Hematopoietic multipotent progenitor cell treated with erythropoietin and hydrocortisone succinate and interleukin-3 and kit ligand, for 17 days (in vitro differentiated cells): ENCODE results near the gene NIP7.

ENCODE experiments used
- DNase-seq: peaks from one replicate; pipeline ENCODE4 v3.0.0-alpha.2; 2015; ENCODE audit warnings: low spot score

NIP7 gene

DNA sequence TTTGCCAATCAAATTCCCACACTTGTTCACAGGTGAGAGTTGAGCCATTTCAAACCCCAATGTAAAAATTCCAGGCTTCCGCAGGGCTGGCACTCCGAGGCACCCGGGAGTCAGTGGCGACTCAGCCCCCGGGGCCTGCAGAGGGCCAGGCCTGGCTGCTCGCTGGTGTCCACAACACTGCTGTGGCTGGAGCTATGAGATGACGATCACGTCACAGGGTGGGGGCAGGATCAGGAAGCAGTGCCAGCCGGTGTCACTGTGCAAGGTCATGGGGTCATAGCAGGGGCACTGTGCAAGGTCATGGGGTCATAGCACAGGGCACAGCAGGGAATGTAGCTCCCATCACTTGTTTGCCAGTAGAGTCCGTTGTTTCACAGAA is 20.7 kb upstream of the NIP7 start:
- DNase-seq = no peak

DNA sequence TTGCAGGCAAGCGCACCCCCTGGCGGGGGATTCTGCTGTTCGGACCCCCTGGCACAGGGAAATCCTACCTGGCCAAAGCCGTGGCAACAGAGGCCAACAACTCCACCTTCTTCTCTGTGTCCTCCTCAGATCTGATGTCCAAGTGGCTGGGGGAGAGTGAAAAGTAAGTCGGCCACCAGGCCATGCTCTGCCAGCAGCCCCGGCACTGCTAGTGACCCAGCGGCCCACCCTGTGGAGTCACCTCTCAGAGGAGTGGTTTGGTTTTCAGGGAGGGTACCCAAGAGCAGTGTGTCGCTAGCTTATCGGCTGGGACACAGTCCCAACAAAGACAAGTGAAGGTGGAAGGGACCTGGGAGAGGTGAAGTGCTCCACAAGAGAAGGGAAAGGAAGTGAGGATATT is 20.2 kb upstream of the NIP7 start:
- no peak for DNase-seq

DNA sequence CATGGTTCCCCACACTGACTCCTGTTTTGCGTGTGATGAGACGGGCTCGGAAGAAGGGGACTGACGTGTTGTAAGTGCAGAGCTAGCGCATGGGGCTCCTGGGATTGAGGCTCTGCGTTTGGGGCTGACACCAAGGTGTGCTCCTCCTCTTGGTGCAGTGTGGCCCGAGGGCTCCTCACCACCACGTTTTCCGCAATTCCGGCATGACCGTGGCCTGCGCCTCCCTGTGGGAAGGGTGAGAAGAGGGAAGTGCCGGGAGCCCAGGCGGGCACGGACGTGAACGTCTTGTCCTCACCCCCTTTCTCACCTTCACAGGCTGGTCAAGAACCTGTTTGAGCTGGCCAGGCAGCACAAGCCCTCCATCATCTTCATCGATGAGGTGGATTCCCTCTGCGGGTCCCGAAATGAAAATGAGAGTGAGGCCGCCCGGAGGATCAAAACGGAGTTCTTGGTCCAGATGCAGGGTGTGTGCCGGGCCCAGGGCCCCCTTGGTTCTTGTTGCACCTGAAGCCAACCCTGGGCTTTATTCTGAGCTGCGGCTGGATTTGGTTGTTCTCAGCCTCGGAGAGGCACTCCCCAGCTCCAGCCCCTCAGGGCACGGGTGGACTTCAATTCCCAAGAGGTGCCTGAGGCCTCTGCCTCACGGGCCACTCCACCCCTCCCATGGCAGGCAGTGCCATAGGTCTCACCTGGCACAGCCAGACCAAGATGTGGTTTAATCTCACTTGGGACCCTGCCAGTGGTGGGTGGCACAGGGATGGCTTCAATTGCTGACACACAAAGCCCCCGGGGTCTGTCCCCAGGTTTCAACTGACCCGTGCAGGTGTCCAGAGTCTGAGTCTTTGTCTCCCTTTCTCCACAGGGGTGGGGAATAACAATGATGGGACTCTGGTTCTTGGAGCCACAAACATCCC is 19.5 kb upstream of the NIP7 start:
- DNase-seq = no peak

DNA sequence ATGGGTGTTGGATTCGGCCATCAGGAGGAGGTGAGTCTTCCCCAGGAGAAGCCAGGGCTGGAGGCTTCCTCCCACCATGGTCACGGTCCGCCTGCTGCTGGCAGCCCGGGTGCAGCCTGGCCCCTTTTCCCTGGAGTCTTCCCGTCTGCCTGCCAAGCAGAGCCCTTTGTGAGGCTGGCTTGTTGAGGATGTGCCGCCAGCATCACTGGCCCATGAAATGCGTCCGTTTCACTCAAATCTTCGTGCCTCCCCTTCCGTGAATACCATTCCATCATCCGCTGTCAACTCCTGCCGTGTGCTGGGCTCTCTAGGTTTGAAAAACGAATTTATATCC is 18.9 kb upstream of the NIP7 start:
- no peak for DNase-seq

DNA sequence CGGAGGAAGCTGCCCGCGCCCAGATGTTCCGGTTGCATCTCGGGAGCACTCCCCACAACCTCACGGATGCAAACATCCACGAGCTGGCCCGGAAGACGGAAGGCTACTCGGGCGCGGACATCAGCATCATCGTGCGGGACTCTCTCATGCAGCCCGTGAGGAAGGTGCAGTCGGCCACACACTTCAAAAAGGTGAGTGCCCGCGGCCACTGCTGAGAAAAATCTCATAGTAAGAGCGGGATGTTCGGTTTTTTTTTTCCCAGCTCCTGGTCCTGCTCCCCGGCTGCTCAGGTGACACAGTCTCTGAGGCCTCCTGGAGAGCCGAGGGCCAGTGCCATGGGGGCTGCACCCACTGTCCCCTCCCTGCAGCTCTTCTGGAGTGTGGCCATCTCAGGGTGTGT is 18.5 kb upstream of the NIP7 start:
- DNase-seq = no peak

DNA sequence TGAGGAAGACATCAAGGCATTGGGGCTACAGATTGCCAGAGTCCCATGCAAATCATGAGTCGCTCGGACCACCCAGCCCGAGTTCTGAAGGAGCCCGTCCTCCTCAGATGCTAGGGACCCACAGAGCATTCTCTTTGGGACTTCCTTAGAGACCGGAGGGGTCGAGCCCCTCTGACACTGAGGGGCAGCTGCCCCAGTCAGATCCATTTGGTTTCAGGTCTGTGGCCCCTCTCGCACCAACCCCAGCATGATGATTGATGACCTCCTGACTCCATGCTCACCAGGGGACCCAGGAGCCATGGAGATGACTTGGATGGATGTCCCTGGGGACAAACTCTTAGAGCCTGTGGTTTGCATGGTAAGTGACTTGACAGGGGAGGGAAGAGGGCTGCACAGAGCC is 17.2 kb upstream of the NIP7 start:
- DNase-seq = no peak

DNA sequence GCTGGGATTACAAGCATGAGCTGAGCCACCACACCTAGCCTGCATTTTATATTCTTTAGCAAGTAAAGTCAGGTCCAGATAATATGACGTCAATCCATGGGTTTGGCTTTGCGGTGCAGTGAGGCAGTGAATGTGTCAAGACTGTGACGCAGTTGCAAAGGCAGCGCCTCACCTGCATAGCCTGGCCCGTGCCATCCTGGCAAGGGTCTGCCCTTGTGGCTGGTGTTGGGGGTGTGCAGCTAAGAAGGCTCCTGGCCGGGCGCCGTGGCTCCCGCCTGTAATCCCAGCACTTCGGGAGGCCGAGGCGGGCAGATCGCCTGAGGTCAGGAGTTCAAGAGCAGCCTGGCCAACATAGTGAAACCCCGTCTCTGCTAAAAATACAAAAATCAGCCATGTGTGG is 16.2 kb upstream of the NIP7 start:
- no peak for DNase-seq

DNA sequence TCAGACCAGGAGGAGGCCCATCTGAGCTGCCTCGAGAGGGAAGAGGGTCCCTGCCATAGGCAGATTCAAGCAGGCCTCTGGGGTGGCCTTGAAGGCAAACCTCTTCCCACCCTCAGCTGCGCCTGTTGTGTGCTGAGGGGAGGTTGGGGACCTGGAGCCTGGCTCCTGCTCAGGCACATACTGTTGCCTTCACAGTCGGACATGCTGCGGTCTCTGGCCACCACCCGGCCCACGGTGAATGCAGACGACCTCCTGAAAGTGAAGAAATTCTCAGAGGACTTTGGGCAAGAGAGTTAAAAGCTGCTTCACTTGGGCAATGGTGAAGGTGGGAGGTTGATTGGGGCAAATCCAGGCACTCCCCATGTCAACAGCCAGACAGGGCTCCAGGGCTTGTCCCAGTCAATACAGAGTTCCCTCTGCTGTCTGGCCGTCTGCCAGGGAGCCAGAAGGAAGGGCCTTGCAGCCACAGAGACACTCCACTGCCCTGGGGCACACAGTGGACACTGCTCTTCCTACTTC is 15.5 kb upstream of the NIP7 start:
- no peak for DNase-seq

DNA sequence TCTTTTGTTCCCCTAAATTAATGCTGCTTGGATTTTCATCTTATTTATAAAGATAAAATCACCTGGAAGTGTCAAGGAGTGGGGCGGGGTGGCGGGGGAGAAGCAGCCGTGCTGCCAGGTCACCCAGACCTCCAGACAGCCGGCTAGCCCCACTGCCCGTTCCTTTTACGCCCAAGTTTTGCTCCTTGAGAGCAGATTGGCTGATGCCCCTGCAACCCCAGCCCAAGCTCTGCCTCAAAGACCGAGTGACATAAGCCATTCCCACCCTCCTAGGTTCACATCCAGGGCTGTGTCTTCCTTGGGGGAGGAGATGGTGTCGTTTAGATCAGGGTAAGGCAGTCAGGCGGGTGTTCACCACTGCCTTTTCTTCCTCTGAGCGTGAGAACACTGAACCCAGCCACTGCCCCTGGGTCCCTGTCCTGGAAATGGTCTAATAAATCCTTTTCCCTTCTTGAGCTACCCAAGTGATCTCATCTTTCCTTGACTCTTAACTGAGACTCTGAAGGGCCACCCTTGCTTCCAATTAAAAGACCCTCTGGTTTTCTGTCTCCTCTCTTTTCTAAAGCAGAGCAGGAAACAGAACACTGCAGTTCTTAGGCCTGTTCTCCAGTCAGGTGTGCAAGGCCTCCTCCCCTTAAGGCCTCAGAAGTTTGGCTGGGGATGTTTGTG is 14.9 kb upstream of the NIP7 start:
- DNase-seq = no peak

DNA sequence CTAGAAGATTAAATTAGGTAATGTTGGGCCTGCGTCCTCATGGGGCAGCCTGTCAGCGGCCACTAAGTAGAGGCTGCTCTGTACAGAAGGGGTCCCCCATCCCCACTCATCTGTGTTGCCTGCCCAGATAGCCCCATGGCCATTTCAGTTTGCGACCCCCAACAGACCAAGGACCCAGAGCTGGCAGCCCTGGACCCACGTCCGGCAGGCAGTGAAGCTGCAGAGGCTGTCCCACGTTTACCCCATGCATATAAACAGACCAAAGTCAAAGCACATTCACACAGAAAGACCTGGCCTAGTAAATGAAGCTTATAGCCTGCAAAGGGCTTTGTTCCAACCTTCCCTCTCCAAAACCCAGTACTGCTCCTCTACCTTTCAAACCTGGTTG is 13.8 kb upstream of the NIP7 start:
- DNase-seq = no peak

DNA sequence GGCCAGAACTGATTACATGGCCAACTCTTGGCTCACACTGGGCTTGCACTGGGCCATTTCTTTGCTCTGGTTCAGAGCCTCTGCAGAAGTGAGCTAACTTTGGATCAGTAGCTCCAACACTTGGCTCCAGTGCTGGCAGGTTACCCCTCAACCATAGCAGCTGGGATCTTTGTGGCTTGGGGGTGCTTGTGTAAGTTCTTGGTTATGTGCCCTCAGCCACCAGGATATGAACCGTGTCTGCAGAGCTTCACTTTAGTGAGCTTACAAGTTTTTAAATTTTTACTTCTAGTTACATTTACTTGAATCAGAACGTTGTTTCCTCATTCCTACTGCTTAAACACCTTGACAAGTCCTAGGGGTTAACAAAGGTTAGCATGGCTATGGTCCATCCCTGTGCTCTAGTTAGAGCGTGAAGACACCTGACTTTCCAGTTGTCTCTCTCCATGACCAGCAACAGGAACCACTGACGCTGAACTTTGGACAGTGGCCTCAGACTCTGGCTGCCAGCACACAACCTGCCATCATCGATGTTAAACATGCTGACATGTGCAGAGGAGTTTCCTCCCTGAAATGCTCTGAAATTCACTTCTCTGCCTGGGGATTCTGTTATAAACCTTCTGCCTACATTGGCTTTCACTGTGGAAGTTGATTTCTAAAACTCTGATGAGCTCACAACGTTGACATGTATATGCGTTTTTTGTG is 13.2 kb upstream of the NIP7 start:
- no peak for DNase-seq

DNA sequence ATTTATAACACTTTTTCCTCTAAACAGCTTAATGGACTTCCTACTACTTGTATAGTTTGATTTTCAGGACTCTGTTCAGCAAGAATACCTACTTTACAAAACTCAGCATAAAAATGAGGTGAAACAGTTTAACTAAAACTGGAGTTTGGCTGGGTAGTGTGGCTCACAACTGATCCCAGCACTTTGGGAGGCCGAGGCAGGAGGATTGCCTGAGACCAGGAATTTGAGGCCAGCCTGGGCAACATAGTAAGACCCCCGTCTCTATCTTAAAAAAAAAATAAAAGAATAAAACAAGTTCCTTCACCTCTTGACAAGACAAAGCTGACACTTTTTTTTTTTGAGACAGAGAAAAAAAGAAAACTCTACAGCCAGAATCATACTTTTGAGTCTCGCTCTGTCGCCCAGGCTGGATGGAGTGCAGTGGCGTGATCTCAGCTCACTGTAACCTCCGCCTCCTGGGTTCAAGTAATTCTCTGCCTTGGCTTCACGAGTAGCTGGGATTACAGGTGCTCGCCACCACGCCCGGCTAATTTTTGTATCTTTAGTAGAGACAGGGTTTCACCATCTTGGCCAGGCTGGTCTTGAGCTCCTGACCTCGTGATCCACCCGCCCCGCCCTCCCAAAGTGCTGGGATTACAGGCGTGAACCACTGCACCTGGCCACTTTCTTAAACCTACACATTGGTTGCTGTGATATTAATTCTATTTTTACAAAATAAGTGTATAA is 11.8 kb upstream of the NIP7 start:
- DNase-seq = no peak

DNA sequence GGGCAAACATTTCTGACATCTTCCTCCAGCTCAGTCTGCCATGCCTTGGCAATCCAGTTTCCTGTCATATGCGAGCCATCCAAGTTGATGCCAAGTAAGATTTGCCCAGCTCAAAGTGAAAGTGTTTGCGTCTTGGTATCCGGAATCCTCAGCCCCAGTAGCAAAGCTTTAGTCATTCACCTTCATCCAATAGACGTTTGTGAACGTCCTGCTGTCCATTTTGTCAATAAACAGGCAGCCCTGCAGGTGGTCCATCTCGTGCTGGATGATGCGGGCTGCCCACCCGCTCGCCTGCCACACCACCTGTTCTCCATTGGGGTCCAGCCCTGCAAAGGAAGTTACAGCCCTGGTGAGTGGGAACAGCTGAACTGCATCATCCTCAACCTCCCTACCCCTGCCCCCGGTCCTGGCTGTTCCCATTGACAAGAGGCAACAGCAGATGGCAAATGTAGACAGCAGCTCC is 10.7 kb upstream of the NIP7 start:
- DNase-seq = no peak

DNA sequence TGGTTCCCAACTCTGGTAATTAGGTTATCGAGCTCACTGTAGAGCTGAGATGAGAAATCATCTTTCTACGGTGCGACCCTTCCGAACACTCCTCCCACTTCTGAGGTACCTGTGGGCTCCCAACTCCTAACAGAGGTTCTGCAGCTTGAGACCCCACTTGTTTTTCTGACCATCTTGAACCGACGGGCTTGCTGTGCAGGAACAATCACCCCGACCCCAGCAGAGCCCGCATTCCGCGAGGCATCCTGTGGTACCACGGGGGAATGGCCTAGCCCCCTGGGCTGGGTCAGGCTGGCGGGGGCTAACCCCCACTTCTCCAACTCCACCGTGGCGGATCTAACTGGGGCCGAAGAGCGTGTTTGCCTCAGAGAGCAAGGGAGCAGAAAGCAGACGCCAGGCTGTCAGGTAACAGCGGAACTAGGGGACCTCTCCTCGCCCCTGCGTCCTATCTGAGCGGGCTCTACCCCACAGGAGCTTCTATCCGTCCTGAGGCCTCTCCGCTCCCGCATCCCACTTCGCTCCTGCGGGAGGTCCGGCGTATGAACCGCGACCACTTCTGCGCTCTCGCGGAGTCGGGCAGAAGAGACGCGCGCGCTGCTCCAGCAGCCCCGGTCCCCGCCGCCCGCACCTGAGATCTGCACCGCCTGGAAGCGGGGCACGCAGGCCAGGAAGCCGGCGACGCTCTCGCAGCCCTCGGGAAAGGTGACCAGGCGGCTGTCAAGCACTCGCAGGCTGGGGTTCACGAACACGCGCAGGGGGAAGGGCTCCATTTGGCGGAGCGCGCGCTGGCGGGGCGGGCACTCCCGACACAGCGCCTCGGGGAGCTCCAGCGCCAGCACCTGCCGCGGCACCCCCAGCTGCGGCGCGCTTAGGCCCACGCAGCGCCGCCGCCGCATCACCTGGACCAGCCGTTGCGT is 9.9 kb upstream of the NIP7 start:
- no peak for DNase-seq

DNA sequence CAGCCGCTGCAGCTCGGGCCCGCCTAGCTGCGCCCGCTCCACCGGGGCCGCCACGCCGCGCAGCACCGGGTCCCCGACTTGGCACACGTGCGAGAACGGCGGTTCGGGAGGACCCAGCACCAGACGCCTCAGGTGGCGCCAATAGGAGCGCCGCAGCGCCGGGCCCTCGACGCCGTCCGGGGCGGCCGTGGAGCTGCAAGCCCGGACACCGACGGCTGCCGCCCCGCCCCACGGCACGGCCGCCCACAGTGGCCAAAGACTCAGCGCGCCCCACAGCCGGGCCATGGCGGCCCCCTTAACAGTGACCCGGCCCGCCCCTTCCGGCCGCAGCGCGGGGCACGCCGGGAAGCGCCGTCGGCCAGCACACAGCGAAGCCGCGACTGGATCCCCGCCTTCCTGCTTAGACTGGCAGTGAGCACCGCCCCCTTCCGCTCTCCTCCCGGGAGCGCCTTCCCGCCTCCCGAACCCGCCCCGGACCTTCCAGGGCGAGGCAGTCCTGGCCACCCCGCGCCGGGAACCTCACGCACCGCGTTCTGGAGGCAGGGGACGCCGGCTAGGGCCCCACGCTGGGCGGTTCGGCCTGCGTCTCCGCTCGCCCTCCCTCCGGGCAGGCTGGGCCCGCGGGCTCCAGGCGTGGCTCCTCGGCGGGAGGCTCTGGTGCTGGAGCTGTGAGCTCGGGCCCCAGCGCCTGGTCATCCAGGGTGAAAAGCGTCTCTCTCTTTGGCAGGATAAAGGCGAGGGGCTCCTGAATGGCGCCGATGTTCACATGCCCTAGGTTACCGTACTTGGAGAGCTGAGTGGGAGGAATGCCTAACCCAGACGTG is 9.1 kb upstream of the NIP7 start, which contains the start of gene PDF:
Gene PDF, minus strand, starts transcription at position 303 of the 824 bp plus-strand sequence. Its CDS starts 18 bp downstream, at position 285.
- DNase-seq = peak; percentile 89

DNA sequence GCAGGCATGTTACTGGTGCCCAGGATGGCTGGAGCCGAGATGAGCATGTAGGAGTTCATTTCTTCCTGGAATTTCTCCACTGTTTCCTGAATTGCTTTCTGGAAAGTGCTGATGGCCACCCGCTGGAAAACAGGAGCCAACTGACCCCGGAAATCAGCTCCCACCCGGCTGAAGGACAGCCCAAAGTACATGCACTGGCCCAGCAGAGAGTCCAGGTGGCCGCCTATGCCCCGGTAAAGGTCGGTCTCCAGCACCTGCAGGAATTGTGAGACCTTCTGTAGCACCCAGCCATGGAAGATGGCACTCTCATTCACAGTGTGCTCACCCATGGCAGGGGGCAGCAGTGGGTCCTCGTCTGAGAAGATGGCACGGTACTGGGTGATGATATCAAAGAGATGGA is 4.9 kb upstream of the NIP7 start:
- no peak for DNase-seq

DNA sequence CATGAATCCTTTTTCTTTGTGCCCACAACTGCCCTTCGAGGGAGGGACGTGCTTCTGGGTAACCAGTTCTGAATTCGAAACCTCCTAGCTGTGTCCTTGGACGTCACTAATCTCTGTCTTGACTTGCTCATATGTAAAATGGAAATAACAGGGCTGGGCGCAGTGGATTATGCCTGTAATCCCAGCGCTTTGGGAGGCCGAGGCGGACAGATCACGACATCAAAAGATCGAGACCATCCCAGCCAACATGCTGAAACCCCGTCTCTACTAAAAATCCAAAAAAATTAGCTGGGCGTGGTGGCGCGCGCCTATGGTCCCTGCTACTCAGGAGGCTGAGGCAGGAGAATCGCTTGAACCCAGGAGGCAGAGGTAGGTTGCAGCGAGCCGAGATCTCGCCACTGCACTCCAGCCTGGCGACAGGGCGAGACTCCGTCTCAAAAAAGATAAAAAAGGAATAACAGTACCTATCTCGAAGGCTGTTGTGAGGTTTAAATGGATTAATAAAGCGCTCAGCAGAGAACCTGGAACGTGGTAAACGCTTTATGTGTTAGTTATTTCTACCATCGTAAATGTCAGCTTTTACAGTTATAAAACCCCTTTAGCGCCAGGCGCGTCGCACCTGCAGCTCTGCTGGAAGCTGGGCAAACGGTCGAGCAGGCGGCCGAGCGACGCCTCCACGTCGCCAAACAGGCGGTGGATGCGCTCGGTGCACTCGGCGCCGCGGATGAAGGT is 849 bp upstream of the NIP7 start:
- no peak for DNase-seq

DNA sequence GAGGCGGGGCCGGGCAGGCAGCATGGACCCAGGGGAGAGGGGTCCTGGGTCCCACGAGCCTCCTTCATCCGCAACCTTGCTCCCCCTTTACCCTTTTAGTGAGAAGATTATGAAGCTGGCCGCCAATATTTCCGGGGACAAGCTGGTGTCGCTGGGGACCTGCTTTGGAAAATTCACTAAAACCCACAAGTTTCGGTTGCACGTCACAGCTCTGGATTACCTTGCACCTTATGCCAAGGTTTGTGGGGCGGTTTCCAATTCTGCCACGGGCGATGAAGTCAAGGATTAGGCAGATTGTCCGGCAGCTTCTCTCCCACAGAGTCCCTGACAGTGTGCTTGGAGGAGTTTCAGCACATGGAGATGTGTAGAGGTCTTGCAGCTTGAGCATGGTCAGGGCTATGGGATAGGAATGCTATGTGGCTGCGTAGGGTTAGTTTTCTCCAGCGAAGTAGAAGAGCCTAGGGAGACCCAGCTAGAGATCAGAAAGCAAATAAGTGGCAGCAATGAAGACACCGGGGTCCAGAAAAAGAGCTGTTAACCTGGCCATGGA is 598 bp downstream of the NIP7 start:
- DNase-seq = peak; percentile 38

DNA sequence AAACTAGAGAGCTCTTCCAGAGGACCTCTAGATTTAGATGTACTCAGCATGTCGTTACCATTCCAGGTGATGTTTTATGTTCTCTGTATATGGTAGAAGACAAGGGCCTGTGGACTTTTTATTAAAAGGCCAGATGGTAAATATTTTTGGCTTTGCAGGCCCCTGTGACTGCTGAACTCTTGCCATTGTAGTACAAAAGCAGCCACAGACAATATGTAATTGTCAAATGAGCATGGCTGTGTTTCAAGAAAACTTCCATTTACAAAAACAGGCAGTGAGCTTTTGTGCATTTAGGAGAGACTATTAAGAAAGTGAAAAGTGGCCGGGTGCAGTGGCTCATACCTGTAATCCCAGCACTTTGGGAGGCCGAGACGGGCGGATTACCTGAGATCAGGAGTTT is 4.6 kb downstream of the NIP7 start:
- no peak for DNase-seq
